Stomach (tissue), 4 donors: ENCODE measurements around the gene TNPO2.

Source experiments
- POLR2A ChIP-seq, 4 donors: fragments of 450-650 bp; IDR thresholded peaks; one replicate each; pipeline ENCODE4 v1.6.1; 2016; ENCODE audit warnings: antibody characterized with exemption in 4 of 4, control low read depth in 2 of 4, mild to moderate bottlenecking in 1 of 4, moderate library complexity in 1 of 4
- TF ChIP-seq, protein P1 (sequence below), 7 experiments: fragments of 450-650 bp in 4 of 7; fragments of 200-600 bp in 3 of 7; sonication (generic) in 3 of 7; IDR thresholded peaks; one replicate each; pipeline ENCODE4 v1.5.1; 2016 to 2019; ENCODE audit warnings: antibody characterized with exemption in 7 of 7, control low read depth in 2 of 7, mild to moderate bottlenecking in 1 of 7

DNA sequence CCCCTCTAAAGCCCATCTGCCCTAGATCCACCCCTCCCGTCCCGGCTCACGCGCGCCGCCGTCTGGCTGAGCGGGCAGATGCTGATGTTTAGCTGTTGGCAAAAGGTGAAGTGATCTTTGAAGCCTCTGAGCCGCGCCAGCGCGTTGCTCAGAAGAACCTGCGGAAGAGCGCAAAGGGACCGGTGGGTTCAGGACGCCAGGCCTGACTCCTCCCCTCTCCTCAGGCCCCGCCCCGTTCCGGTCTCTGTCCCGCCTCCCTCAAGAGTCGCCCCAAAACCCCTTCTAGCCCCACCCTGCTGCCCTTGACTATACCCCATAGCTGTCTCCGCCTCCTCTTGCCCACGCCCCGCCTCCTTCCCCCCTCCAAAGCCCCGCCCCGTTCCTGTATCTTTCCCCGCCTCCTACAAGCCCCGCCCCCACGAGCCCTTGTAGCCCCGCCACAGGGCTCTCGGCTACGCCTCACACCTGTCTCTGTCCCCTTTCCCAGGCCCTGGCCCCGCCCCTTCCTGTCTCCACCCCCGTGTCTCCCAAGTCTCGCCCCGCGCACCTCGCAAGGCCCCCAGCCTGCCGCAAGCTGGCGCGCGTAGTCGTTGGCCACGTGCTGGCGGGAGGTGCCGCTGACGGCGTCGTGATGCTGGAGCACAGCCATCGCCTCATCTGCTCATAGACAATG, 66.7 kb downstream of the TNPO2 start:
- TF ChIP-seq POLR2A (IDR thresholded peaks at IDR 0.05): no peak
- TF ChIP-seq, protein P1, sequence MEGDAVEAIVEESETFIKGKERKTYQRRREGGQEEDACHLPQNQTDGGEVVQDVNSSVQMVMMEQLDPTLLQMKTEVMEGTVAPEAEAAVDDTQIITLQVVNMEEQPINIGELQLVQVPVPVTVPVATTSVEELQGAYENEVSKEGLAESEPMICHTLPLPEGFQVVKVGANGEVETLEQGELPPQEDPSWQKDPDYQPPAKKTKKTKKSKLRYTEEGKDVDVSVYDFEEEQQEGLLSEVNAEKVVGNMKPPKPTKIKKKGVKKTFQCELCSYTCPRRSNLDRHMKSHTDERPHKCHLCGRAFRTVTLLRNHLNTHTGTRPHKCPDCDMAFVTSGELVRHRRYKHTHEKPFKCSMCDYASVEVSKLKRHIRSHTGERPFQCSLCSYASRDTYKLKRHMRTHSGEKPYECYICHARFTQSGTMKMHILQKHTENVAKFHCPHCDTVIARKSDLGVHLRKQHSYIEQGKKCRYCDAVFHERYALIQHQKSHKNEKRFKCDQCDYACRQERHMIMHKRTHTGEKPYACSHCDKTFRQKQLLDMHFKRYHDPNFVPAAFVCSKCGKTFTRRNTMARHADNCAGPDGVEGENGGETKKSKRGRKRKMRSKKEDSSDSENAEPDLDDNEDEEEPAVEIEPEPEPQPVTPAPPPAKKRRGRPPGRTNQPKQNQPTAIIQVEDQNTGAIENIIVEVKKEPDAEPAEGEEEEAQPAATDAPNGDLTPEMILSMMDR (IDR thresholded peaks at IDR 0.05): no peak
